ENCODE data around the gene NUPR1.

DNA sequence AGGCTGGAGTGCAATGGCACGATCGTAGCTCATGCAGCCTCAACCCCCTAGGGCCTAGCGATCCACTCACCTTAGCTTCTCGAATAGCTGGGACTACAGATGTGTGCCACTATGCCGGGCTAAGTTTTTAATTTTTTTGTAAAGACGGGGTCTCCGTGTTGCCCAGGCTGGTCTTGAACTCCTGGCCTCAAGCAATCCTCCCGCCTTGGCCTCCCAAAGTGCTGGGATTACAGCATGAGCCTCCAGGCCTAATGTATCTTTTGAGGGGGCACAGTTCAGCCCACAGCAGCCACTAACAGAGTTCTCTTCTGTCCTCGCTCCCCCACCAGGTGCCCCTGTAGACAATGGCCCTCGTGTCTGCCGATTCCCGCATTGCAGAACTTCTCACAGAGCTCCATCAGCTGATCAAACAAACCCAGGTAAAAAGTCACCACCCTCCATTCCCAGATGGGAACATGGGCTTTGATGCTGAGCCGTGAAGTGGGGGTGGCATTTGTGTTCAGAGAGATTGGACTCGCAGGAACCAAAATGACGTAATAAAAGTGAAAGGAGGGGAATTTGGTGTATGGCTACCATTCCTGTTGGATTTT lies 42.0 kb upstream of the NUPR1 start:
- no peak for TF ChIP-seq CTCF (IDR thresholded peaks at IDR 0.05)
- no peak for TF ChIP-seq ZFX (IDR thresholded peaks at IDR 0.05; ENCODE audit: borderline replicate concordance)
